GM12874 (cell line): Measurements from ENCODE around the gene CLEC2L.

Source experiments
- CTCF ChIP-seq: IDR thresholded peaks from 2 replicates; pipeline ENCODE4 v1.5.1; 2011; ENCODE audit warnings: low read depth, mild to moderate bottlenecking, control low read depth, low read length, moderate library complexity; ENCODE audit not compliant: insufficient read depth

The CLEC2L gene

GRCh38 chr7:139543801-139544603 is 20.5 kb downstream of the CLEC2L start:
- TF ChIP-seq CTCF, result no peak

GRCh38 chr7:139544645-139545044 is 21.2 kb downstream of the CLEC2L start:
- TF ChIP-seq CTCF, result no peak

- TF ChIP-seq CTCF, result no peak
Observed at GRCh38 chr7:139548302-139549028, 25.0 kb downstream of the CLEC2L start.

- TF ChIP-seq CTCF, result no peak
Observed at GRCh38 chr7:139557857-139558581, 34.5 kb downstream of the CLEC2L start.

GRCh38 chr7:139559364-139560105 is 36.0 kb downstream of the CLEC2L start:
- no peak for TF ChIP-seq CTCF

GRCh38 chr7:139560199-139560598 is 36.7 kb downstream of the CLEC2L start:
- TF ChIP-seq CTCF, result no peak
